Measurements from ENCODE around the gene TBX20. TPM values are rescaled to one million over a fixed set of nuclear protein-coding genes. Genes with fewer than 3 reads are reported as not detected.

Gene TBX20
- total RNA-seq, 2 donors from 2014 or later: not detected

DNA sequence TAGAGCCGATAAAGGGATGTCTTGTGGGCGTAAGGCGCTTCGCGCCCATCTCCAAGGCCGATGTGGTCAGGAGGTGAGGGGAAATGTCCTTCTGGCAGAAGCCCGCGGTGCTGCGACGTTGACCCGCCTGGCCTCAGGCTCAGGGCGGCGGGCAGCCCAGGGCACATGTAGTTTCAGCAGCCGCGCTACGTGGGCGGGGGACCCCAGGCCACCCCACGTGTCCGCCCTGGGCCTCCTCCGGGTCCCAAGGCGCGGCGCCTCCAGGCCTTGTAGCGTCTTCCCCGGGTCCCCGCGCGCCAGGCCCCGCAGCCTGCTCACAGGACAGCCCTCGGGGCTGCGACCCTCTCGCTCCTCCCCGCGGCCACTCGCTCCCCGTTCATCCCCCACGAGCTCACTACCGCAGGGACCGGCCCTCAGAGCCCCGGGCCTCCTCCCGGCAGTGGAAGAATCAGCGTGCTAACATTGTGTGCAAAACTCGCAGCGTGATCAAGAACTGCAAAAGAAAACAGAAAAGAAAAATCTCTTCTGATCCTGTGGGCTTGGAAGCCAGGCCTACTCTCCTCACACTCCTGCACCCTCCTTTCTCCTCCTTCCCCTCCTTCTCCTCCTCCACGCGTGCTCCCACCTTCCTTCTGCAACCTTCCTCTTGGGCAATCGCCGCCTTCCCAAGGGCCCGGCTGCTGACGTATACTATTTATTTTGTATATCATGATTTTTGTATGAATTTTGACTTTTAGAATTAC lies 4.4 kb upstream of the TBX20 start:
- ATAC-seq (no peak), DNase-seq (ENCODE audit: low spot score in 2 of 2) (no peak)
- Mint-ChIP-seq H3K9me3 (no peaks in the 10 kb centered on the region), H3K36me3 (peaks cover 8 to 51% of the 10 kb centered on the region in 2 donors), H3K27ac (peak overlapping the region in 1 of 2 donors; percentile 77)

GRCh38 chr7:35257251-35258124 lies 3.6 kb upstream of the TBX20 start:
- Mint-ChIP-seq H3K9me3 (no peaks in the 10 kb centered on the region), H3K36me3 (peaks cover 8 to 59% of the 10 kb centered on the region in 2 donors), H3K27ac (peak overlapping the region in 1 of 2 donors; percentile 50)
- DNase-seq (ENCODE audit: low spot score in 2 of 2) (peak in 1 of 2 donors; percentile 8), ATAC-seq (no peak)

- H3K27ac Mint-ChIP-seq: peak overlapping the region in 1 of 2 donors; percentile 77
- H3K9me3 Mint-ChIP-seq: no peaks in the 10 kb centered on the region
- ATAC-seq (no peak), DNase-seq (ENCODE audit: low spot score in 2 of 2) (peak in 1 of 2 donors; percentile 7)
- peaks cover 14 to 63% of the 10 kb centered on the region in 2 donors for H3K36me3 Mint-ChIP-seq
These were observed 2.6 kb upstream of the TBX20 start for GRCh38 chr7:35256256-35257175.

- Mint-ChIP-seq H3K36me3 (peaks cover 14 to 61% of the 10 kb centered on the region in 2 donors), H3K27ac (peak overlapping the region in 1 of 2 donors; percentile 20), H3K9me3 (no peaks in the 10 kb centered on the region)
- DNase-seq (ENCODE audit: low spot score in 2 of 2) (no peak), ATAC-seq (no peak)
These were observed 1.7 kb upstream of the TBX20 start for GRCh38 chr7:35255443-35256255.

DNA sequence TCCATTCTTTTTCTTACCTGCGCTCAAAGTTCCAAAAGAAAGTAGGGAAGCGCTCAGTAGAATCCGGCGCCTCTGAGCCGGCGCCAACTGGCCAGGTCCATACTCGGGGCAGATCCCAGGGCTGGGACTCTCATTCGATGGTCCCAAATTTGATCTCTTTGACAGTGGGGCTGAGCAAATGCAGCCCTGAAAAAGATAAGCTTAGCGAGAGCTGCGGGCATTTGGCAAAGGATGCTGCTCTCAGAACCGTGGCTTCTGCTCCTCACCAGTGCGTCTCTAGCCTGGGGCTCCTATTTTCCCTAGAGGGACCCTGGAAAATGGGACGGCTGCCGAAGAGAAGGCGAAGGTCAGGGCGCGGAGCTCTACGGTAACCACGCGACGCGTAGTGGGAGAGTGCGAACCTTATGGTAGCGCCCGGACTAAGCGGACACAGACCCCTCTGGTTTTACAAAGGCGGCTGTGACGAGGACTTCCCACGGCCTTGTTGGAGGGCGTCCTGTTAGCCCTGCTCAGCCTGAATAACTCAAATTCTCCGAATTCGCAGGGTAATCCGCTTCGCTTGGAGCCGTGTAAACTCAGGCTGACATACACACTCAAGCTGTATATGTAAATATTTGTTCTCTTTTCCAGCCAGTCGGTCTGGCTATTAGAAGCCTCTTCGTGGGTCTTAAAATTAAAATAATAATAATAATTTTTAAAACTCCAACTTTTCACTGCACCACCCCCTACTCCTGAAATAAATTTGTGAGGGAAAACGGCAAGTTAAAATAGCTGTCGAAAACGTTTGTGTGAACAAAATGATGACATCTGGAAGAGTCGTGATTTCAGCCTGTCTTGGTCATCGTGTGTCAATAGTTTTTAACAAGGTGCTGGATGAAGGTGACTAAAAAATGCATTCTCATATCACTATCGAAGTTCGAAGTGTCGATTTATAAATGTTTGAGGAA lies 869 bp upstream of the TBX20 start:
- no peak for ATAC-seq
- Mint-ChIP-seq H3K27ac (peak overlapping the region in 1 of 2 donors; percentile 20), H3K9me3 (no peaks in the 10 kb centered on the region), H3K36me3 (peaks cover 14 to 56% of the 10 kb centered on the region in 2 donors)
- peak in 1 of 2 donors; percentile 6 for DNase-seq (ENCODE audit: low spot score in 2 of 2)

DNA sequence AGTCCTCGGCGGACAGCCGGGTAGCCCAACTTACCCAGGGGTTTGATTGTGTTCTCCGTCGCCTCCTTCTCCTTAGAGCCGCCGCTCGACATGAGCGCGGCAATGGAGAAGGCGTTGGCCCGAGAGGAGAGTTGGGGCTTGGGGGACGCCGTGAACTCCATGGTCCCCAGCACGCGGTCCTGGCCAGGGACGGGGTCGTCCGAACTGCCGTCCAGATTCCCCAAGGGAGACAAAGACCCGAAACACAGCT lies 515 bp downstream of the TBX20 start:
- no peaks in the 10 kb centered on the region for H3K9me3 Mint-ChIP-seq
- H3K27ac Mint-ChIP-seq: no peak overlapping the region
- ATAC-seq (no peak), DNase-seq (ENCODE audit: low spot score in 2 of 2) (no peak)
- peaks cover 8 to 45% of the 10 kb centered on the region in 2 donors for H3K36me3 Mint-ChIP-seq

DNA sequence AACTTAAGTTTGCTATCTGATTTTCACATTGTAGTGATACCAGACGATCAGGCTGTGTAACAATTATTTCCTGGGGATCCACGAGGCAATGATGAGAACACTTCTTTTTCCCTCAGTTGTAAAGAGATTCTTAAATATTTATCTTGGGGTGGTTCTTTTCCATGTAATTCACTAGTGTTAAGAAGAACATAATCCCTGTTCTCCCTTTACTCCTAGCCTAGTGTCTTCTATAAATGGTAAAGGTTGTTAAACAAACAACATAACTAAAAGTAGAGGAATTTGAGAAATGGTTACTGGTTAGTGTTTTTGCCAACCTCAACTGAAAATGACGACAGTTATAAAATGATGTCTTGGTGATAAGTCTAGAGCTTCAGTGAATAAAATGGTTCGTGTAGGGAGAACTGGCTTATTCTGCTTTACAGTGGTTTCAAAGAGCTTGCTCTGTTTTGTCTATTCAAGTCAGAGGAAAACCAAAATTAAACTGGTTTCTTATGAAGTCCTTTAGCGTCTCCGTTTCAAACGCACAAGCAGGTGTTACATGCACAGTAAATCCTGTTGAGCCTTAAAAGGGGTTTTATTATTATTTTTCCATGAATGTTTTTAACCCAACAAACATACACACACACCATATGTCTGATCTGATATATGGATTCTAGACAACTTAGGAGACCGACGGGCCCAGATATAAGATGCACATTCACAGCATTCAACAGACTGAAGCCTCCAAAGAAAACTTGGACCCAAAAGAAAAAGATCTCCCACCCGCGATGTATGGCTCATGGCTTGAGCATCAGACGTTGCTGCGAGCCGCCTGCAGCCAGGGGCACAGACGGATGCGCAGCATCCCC lies 1.1 kb downstream of the TBX20 start:
- Mint-ChIP-seq H3K27ac (no peak overlapping the region), H3K9me3 (no peaks in the 10 kb centered on the region), H3K36me3 (peaks cover 5 to 43% of the 10 kb centered on the region in 2 donors)
- no peak for DNase-seq (ENCODE audit: low spot score in 2 of 2)
- ATAC-seq: no peak

DNA sequence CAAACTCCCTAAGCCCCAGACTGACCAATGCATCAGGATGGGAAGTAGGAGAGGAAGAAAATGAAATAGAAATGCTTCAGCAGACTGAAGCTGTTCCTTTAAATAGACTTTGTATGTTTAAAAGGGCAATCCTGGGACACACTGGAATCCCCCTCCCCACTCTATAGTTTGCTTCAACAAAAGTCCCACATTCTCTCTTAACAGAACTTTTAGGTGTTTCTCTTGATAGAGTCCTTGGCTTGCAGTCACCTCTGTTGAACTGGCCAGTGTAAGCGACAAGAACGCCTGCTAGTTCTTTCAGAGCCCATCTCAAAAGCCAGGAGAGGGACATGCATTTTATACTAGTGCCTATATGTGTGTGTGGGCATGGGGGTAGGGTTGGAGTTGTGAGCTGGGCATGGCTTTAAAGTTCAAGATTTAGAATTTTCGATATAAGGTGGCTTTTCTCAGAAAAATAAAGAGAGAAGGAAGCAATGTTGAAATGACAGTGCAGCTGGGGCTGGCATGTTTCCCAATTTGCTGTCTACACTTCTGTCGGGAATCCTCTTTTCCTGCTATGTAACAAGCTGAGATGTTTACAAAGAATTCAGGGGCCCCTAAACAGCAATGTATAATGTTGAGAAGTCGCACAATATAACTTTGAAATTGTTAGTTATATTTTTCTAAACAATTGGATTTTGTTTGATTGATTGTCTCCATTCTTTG lies 2.1 kb downstream of the TBX20 start:
- no peak for ATAC-seq
- no peaks in the 10 kb centered on the region for H3K9me3 Mint-ChIP-seq
- peaks cover 5 to 39% of the 10 kb centered on the region in 2 donors for H3K36me3 Mint-ChIP-seq
- H3K27ac Mint-ChIP-seq: no peak overlapping the region
- DNase-seq (ENCODE audit: low spot score in 2 of 2): no peak

DNA sequence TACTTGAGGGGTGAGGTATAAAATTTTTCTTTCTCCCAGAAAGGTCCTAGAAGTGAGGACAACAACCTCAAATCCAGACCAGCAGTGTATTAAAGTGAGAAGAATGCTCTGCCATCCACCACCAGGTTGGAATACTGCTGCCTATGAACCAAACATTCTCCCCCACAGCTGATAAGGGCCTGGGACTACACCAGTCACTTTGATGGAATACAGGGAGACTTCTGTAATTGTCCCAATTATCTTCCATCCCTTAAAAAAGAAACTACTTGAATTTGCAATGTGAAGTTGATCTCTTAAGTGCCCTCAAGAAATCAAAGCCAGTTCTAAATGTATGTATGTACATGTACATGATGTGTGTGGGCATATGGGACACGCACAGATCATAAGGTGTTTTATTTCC lies 3.0 kb downstream of the TBX20 start:
- Mint-ChIP-seq H3K9me3 (no peaks in the 10 kb centered on the region), H3K27ac (no peak overlapping the region), H3K36me3 (peaks cover 5 to 33% of the 10 kb centered on the region in 2 donors)
- DNase-seq (ENCODE audit: low spot score in 2 of 2) (no peak), ATAC-seq (no peak)

- no peak overlapping the region for H3K27ac Mint-ChIP-seq
- DNase-seq (ENCODE audit: low spot score in 2 of 2) (no peak), ATAC-seq (no peak)
- no peaks in the 10 kb centered on the region for H3K9me3 Mint-ChIP-seq
- H3K36me3 Mint-ChIP-seq: peaks cover 5 to 28% of the 10 kb centered on the region in 2 donors
These were observed 3.4 kb downstream of the TBX20 start for GRCh38 chr7:35250452-35250851.

DNA sequence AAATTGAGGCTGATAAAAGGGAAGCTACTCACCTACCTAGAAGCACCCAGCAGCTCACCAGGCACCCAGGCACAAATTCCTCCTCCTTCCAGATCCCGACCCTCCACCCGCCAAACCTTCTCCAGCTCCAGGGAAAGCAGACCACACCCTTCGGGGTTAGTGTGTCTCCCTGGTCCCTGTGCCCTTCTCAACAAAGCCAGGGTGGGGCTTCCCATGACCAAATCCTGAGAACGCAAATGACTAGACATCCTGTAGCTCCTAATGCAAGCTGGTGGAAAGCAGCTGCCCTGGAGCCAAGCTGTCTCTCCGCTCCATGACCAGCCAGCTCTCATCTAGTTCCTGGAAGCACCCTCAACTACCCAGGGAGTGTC lies 4.4 kb downstream of the TBX20 start:
- no peaks in the 10 kb centered on the region for H3K9me3 Mint-ChIP-seq
- DNase-seq (ENCODE audit: low spot score in 2 of 2): no peak
- peaks cover 5 to 24% of the 10 kb centered on the region in 2 donors for H3K36me3 Mint-ChIP-seq
- no peak for ATAC-seq
- H3K27ac Mint-ChIP-seq: no peak overlapping the region

DNA sequence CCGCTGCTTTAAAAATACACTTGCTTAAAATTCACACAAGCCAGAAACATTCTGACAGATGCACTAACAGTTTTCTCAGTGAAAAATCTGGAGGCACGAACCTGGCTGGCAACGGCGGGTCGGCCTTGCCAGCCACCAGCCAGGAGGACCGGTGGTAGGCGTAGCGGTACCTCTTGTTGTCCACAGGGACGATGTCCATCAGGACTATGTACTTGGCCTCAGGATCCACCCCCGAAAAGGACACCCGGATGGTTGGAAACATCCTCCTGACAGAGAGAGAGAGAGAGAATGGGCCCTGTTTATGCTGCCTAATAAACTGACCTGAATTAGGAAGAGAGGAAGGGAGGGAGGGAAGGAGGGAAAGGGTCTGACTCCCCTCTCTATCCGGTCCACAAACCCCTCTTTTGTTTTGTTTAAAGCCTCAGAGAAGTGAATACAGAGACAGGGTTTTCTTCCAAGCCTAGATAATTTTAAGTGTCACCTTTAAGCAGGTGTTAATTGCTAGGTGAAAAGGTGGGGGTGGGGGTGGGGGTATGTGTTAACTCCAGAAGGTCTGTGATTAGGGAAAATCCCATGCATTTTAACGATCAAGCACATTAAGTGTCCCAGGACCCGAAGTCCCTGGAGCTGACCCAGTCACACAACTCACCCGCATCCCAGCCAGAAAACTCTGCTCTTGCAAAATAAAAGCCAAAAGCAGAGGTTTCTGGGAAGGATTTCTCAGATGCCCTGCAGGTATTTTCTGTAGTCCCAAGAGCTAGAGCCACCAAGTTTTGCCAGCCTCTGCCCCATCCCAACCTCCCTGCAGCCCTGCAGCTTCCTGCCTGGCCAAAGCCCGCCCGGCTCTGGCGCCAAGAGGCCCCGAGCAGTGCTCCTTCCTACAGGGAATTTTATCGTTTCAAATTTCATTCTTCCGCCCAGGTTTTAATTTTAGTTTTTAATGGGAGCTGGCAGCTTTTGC lies 5.0 kb downstream of the TBX20 start:
- ATAC-seq: no peak
- Mint-ChIP-seq H3K27ac (no peak overlapping the region), H3K9me3 (no peaks in the 10 kb centered on the region)

DNA sequence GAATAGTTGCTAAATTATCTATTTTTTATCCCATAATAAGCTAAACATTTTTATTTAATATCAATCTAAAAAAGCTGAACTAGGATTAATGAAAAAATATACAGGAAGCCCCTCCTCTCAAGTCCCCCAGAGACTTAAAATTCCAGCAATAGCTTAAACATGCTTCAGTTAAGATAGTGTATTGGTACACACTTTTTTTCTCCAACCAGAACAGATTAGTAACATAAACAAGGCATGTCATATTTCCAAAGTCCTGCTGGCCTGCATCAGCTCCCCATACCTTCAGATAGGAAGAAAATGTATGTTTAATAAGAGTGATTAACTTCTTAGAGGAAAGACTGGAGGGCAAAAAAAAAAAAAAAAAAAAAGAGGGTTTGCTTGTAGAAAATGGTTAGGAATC lies 7.1 kb downstream of the TBX20 start:
- Mint-ChIP-seq H3K27ac (no peak overlapping the region), H3K9me3 (no peaks in the 10 kb centered on the region), H3K36me3 (peaks cover 2 to 6% of the 10 kb centered on the region in 2 donors)
- ATAC-seq: no peak
- no peak for DNase-seq (ENCODE audit: low spot score in 2 of 2)

More for the DNA sequence above, 5.0 kb downstream of the TBX20 start:
- H3K36me3 Mint-ChIP-seq: peaks cover 5 to 21% of the 10 kb centered on the region in 2 donors
- no peak for DNase-seq (ENCODE audit: low spot score in 2 of 2)

Measured in activated naive CD4-positive, alpha-beta T cell treated with anti-CD3 and anti-CD28 coated beads, Interleukin-2, amount 50 U/mL, for 72 hours (primary cell).